GM18873 (cell line): ENCODE results near the gene CCDC40.
"Not testable (repeated sequence)": the region's sequence is repeated elsewhere in the genome, so short reads cannot be mapped to it uniquely, and the experiment has no call there.

Experiments
- ATAC-seq: cut with Tn5 transposase; IDR thresholded peaks from one replicate; pipeline ENCODE4 v1.9.1; 2021; ENCODE audit warnings: mild to moderate bottlenecking, moderate library complexity, moderate number of reproducible peaks; ENCODE audit not compliant: unreplicated experiment, low FRiP score

Gene CCDC40, protein sequence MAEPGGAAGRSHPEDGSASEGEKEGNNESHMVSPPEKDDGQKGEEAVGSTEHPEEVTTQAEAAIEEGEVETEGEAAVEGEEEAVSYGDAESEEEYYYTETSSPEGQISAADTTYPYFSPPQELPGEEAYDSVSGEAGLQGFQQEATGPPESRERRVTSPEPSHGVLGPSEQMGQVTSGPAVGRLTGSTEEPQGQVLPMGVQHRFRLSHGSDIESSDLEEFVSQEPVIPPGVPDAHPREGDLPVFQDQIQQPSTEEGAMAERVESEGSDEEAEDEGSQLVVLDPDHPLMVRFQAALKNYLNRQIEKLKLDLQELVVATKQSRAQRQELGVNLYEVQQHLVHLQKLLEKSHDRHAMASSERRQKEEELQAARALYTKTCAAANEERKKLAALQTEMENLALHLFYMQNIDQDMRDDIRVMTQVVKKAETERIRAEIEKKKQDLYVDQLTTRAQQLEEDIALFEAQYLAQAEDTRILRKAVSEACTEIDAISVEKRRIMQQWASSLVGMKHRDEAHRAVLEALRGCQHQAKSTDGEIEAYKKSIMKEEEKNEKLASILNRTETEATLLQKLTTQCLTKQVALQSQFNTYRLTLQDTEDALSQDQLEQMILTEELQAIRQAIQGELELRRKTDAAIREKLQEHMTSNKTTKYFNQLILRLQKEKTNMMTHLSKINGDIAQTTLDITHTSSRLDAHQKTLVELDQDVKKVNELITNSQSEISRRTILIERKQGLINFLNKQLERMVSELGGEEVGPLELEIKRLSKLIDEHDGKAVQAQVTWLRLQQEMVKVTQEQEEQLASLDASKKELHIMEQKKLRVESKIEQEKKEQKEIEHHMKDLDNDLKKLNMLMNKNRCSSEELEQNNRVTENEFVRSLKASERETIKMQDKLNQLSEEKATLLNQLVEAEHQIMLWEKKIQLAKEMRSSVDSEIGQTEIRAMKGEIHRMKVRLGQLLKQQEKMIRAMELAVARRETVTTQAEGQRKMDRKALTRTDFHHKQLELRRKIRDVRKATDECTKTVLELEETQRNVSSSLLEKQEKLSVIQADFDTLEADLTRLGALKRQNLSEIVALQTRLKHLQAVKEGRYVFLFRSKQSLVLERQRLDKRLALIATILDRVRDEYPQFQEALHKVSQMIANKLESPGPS

DNA sequence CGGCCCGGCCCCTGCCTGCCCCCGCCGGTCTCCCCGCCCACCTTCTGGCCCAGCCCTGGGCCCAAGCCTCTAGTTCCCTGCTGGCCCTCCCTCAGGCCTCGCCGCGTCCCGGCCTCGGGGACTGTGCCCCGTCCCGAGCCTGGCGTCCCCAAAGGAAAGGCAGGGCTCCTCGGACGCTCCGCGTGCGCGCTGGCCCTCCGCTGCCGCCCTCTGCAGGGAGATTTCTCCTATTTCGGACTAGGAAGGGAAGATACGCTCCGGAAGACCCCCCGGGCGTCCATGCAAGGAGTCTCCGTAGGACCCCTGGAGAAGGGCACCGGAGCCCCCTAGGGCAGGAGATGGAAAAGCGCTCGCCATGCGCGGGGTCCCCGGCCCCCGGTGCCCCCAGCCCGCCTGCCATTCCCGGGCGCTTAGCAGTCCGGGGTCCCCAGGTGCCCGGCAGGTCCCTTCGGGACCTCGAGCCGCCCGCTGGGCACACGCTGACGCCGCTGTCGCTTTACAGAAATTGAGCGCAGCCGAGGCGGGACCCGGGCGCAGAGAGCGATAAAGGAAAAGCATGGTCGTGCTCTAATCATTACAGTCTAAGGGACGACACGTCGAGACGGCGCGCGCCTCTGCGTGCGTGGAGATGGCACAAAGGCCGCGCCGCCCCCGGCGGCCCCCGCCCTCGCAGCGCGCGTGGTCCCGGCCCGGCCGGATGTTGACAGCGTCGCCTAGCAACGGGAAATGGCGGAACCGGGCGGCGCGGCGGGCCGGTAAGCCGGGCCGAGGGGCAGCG is at the start of gene CCDC40:
Gene CCDC40, plus strand, starts transcription at position 706 of the 778 bp plus-strand sequence. Its CDS starts 21 bp downstream, at position 727.
- ATAC-seq: no peak

DNA sequence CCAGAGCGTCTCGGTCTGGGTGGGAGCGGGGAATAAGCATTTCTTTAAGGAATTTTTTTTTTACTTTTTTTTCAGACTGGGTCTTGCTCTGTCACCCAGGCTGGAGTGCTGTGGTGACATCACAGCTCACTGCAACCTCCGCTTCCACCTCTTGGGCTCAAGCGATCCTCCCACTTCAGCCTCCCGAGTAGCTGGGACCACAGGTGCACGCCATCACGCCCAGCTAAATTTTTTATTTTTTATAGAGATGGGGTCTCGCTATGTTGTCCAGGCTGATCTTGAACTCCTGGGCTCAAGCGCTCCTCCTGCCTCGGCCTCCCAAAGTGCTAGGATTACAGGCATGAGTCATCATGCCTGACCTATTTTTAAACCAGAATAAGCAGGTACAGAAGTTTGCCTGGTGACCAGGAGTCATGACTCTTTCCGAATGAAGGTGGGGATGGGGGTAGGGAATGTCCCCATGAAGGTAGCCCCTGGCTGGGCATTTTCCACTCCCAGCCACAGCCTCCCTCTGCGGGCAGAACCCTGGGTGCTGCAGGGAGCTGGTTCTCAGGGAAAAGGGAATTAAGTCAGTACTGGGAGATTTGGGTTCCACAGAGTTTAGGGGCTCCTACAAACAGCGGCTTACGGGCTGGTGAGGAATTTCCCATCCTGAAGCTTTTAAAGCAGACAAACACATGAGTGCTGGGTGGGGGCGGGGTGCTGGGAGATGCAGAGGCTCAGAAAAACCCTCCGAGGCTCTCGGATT is 49.1 kb upstream of the CCDC40 start:
- no peak for ATAC-seq

DNA sequence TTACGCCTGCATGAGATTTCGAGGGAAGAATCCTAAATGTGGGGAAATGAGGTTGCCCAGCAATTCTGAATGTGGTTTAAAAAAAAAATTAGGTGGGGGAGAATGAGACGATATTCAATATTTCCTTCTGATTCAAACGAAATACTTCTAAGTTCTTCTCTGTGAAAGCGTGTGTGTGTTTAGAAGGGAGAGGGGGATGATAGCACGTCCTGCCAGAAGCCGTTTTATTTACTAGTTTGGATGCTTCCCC is 48.6 kb upstream of the CCDC40 start:
- no peak for ATAC-seq

DNA sequence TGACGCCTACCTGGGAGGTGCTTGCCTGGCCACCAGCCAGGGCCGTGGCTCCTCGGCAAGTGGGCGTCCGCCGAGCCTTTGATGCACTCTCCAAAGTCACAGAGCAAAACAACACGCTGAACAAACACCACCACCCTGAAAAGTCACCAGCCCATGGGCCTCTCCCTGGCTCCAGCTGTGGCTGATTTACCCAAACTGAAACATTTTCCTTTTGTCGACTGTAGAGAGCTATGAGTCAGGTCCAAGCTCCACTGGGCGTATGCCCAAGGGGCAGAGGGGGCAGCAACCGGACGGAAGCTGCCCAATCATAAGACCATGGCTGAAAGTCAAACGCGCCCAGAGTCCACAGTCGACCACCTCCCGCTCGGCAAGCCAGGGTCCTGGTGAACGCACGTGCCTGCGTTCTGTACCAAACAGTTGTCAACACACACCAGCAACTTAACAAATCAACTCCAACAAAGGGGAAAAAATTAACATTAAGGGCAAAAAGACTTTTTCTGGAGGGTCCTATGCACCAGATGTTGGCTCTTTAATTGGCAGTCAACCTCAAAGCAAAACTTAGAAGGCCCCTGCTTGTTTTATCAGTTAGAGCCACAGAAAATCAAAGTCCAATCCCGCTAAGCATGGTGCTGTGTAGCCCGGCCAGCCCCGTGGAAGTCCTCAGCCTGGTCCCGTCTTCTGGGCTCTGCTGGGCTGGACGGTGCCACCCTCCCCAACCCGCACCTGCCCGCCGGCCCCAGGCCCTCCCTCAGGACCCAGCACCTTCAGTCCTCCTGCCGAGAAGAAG is 48.1 kb upstream of the CCDC40 start:
- no peak for ATAC-seq

DNA sequence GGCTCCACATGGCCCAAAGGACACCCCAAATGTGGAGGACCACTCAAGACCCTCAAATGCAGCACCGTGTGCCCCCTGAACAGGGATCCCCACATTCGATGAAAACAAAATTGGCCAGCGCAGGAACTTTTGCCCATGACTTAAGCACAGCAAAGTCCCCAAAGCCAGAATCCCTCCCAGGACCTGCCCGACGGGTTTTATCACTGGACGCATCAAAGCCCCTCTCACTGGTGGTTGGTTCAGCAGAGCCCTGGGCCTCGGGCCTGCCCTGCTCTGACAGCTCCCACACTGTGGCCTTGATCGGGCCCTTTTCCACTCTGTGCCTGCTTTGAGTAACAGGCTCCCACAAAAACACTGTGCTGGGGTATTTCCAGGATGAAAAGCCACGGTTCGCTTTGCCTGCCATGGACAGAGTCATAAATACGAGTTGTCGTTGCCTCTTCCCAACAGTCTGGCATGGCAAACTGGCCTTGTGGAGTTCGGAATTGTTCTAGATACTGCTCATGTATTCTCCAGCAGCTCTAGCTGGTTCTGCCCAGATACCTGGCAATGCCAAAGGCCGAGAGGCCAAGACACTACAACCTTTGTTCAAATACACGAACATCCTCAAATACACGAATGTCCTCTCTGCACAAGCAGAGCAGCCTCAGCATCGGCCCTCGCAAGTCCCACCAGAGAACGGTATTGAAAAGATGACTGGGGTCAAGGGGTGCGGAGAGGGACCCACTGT is 47.2 kb upstream of the CCDC40 start:
- no peak for ATAC-seq

DNA sequence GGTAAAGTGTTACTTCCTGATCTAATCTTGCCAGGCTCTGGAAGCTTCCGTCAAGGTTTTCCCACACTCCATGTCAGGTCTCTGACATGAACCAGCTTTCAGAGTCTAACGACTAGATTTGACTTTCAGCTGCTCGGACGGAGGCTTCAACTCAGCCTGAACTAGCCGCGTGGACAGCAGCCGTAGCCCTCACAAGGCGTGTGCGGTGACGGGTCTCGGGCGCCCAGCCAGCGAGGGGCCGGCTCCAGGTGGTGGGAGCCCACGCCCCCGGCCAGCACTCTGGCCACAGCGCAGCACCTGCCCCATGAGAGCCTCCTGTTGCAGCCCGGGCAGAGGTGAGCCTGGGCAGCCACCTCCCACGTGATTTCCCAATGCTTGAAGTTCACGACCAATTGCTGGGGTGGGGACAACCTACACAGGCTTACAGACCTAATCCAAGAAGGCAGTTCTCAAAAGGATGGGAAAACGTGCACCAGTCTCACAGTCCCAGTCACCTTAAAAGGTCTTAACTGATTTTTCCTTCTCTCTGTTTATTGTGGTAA is 46.3 kb upstream of the CCDC40 start:
- no peak for ATAC-seq

DNA sequence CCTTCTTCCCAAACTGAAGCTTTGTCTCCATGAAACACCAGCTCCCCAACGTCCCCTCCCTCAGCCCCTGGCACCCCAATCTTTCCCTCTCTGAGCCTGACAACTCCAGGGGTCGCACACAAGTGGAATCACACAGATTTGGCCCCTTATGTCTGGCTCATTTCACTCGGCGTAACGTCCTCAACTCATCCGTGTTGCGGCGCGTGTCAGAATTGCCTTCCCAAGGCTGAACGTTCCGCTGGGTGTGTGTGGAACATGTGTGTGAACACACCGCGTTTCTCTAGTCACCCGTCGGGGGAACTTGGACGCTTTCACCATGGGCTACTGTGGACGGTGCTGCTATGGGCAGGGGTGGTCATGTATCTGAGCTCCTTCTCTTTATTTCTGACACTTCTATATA is 45.7 kb upstream of the CCDC40 start:
- ATAC-seq: no peak

DNA sequence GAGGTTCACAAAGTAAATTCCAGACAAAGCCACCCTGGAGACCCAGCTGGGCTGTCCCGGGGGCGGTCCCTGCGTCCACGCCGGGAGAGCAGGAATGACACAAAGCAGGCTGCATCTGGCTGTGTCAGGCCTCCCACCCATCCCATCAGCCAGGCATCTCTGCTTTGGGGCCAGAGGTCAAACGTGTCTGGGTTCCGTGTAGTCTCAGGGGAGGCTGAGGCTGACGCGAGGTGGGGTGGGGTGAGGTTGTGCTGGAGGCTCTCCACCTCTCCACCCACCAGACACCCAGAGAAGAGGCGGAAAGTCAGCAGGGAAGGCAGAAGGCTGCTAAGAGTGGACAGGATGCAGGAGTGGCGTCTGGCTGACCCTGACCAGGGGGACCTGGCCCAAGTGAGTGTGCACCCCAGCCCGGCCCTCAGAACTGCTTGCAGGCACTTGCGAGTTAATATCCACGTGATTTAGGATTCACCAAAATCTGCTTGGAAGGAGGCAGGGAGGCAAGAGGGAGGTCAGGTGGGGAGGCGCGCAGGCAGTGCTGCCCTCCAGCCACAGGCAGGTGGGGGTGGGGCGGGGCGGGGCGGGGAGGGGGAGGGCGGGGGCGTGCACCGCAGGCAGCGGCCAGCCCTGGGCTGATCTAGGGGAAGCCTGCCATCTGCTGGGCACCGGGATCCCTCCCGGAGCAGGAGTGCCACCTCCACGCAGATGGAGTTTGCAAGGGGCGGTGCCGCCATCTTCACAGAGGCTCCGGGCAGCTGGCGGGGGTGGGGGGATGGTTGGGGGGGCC is 45.1 kb upstream of the CCDC40 start:
- no peak for ATAC-seq

DNA sequence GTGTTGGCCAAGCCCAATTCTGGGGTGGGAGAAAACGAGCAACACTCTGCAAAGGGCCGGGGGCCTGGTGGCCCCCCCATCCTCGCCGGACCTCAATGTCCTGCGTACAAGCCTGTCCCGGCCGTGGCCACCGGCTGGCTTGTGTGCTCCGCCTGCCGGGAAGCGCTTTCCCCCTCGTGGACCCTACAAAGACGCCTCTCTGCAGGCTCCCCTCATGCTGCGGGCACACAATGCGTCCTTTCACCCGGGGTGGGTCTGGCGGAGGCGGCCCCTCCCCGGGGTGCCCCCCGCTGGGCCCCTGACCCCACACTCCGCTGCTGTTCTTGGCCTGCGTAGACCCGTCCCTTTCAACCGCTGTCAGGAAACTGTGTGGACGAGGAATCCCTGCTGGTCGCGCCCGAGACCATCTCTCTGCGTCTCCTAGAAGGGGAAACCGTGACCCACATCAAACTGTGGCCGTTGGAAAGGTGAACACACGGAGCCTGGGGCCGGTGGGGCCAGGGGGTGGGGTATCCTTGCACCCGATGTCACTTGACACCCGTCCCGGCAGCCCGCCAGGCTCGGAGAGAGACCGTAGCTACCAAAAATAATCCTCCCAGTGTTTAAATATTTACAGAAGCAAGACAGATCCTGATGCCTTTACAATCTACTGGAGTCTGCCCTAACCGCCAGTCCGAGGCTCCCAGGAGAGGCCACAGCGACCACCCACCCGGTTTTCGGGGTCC is 44.4 kb upstream of the CCDC40 start:
- ATAC-seq: no peak

DNA sequence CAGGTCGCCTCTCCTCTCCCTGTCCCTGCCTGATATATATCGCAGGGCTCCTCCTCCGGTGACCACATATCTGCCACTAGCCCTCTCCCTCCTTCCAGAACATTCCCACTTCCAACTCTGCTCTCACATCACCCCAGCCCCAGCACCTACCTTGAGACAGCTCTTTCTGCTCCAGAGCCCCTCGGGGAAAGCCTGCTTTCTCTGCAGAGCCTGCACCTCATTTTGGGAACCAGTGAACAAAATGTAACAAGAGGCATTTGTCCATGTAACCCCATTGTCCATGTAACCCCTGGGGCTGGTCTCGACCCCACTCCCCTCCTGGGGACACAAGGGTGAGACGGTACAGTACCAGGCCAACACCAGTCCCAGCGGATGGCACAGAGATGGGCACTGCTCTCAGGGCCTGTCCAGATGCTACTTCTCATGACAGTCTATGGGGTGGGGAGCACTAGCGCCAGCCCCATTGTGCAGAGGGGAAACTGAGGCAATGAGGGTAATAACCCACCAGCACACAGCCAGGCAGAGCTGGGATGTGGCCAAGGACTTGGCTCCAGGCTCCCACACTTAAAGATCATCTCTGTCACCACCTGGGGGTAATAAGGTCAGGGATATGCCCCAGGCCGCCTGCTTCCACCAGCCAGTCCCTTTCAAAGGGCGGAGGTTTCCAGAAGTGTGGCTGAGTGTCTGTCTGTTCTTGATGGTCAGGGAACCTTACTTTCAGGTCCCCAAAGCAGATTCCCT is 43.6 kb upstream of the CCDC40 start:
- no peak for ATAC-seq

DNA sequence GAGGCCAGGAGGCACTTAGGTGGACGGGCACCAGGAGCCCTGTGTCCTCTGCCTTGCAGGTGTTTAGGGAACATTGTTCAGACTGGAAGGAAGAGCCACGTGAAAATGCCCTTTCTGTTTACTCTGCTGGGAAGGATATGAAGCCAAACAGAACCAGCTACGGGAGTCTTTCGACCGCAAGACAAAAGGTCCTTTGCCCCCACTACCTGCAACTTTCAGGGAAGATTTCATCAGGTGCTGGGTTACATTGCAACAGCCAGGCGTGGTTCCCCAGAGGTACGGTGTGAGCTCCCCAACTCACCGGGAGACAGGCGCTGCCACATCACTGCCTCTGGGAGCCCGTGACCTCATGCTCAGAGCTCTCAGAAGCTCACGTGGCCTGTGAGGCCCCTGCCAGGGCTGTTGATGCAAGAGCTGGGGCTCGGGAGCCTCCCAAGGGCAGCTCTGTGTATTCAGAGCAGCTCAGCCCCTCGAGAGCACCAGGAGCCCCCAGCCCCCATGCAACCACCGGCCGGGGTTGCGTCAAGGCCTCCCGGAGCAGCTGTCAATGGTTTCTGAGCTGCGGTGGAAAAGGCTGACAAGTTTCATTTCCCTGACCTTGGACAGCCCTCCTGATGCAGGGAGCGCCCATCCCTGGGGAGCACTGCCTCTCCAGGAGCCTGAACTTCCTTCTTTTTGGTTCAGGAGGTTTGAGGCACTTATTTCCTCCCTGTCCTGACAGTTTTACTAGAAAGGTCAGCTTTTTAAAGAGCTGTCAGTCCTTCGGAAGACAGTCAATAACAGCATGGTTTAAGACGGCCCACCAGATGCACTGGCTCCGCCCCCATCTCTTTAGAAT is 42.8 kb upstream of the CCDC40 start:
- ATAC-seq: no peak

DNA sequence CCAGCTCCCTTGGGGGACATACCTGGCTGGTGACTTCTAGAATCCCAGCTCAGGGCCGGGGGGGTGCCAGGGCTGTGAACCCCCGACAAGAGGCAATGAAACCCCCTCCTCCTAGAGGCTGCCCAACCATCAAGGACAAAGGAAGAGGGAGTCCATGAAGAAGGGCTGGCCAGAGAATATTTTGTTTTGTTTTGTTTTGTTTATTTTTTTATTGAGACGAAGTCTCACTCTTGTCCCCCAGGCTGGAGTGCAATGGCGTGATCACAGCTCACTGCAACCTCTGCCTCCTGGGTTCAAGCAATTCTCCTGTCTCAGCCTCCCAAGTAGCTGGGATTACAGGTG is 42.2 kb upstream of the CCDC40 start:
- not testable (repeated sequence) for ATAC-seq

DNA sequence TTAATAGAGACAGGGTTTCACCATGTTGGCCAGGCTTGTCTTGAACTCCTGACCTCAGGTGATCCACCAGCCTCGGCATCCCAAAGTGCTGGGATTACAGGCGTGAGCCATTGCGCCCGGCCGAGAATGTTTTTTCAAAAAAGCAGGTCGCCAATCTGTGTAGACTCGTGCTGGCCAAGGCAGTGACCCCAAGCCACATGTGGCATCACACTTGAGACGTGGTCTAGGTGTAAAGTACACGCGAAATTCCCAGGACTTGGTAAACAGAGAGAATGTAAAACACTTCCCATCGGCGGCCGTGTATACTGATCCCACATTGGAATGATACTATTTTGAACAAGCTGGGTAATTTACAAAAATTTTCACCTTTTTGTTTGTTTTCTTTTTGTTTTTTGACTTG is 41.8 kb upstream of the CCDC40 start:
- no peak for ATAC-seq

DNA sequence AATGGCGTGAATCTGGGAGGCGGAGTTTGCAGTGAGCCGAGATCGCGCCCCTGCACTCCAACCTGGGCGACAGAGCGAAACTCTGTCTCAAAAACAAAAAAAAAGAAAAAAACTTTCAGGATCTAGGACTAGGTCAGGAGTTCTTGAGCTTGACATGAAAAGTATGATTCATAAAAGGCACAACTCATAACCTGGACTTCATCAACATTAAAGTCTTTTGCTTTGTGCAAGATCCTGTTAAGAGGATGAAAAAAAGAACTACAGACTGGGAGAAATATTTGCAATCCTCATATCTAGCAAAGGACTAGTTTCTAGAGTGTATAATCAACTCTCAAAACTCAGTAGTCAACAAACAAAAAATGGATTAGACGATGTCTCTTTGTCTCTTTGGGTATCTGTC is 40.7 kb upstream of the CCDC40 start:
- ATAC-seq: no peak

DNA sequence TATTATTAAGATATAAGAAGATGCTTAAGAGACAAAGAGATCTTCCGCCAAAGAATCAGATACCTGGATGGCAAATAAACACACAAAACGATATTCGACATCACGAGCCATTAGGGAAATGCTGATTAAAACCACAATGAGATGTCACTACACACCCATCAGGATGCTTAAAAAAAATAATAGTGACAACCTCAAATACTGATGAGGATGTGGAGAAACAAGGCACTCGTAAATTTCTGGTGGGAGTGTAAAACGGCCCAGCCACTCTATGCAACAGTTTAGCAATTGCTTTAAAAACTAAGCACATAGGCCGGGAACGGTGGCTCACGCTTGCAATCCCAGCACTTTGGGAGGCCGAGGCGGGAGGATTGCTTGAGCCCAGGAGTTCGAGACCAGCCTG is 40.2 kb upstream of the CCDC40 start:
- ATAC-seq: no peak
